Memory B cell (primary cell): ENCODE results near the gene SSTR5.

Experiments
- ATAC-seq: fragments of 150-1000 bp; cut with Tn5 transposase; 2 replicates; pipeline ENCODE4 v1.10.0; 2021; ENCODE audit warnings: low read depth, mild to moderate bottlenecking, moderate library complexity
- DNase-seq, 2 donors: peaks; one replicate each; pipeline ENCODE4 v3.0.0; 2022; ENCODE audit warnings: low spot score in 2 of 2
- H3K27ac Mint-ChIP-seq: one replicate; pipeline ENCODE4 v1.8.0; 2022; ENCODE audit warnings: mild to moderate bottlenecking, moderate library complexity, mixed read lengths
- H3K27me3 Mint-ChIP-seq: one replicate; pipeline ENCODE4 v1.8.0; 2022; ENCODE audit warnings: mixed read lengths
- H3K36me3 Mint-ChIP-seq: one replicate; pipeline ENCODE4 v1.8.0; 2022; ENCODE audit warnings: mild to moderate bottlenecking, mixed read lengths
- H3K4me1 Mint-ChIP-seq: one replicate; pipeline ENCODE4 v1.8.0; 2022; ENCODE audit warnings: mixed read lengths
- H3K4me3 Mint-ChIP-seq: one replicate; pipeline ENCODE4 v1.8.0; 2022; ENCODE audit warnings: mild to moderate bottlenecking, moderate library complexity, mixed read lengths
- H3K9me3 Mint-ChIP-seq: one replicate; pipeline ENCODE4 v1.8.0; 2022; ENCODE audit warnings: mixed read lengths

SSTR5 gene

DNA sequence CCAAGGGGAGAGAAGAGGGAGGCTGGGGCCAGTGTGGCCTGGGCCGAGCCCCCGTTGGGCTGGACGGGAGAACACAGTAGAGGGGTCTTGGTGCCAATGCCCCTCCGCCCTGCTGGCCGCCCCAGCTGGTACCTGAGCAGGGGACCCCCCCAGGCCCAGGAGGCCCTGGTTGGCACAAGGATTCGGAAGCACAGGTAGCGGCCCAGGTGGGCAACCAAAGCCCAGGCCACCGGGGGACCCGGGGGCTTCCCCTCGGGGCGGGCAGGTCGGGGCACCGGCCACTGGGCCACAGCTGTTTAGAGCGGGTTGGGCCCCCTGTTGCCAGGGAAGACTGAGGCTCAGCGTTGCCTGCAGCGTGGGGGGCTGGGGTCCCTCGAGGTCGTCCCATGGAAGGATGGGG lies 51.7 kb downstream of the SSTR5 start:
- Mint-ChIP-seq H3K36me3 (no peaks in the 10 kb centered on the region), H3K27me3 (peaks cover 4% of the 10 kb centered on the region), H3K4me1 (no peaks in the 10 kb centered on the region), H3K9me3 (no peaks in the 10 kb centered on the region), H3K4me3 (no peak overlapping the region), H3K27ac (no peak overlapping the region)
- ATAC-seq, result no peak
- DNase-seq, result no peak

DNA sequence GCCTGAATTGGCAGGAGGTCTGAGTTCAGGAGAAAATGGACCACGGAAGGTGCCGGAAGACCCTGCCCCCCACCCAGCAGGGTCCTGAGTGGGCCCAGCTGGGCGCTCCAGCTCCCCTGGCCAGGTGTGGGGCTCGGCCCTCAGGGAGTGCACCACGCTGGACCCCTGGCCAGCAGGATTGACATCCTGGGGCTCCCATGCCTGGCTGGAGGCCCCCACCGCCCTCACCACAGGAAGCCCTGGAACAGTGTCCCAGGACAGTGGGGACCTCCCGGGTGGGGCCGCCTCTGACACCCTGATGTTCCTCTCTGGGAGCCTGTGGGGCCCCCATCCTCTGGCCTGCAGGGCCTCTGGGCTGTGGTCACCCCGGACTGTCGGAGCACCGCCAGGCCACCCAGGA lies 52.2 kb downstream of the SSTR5 start:
- Mint-ChIP-seq H3K27me3 (peaks cover 2% of the 10 kb centered on the region), H3K27ac (no peak overlapping the region), H3K36me3 (no peaks in the 10 kb centered on the region), H3K9me3 (no peaks in the 10 kb centered on the region), H3K4me3 (no peak overlapping the region), H3K4me1 (no peaks in the 10 kb centered on the region)
- ATAC-seq (no peak), DNase-seq (no peak)

DNA sequence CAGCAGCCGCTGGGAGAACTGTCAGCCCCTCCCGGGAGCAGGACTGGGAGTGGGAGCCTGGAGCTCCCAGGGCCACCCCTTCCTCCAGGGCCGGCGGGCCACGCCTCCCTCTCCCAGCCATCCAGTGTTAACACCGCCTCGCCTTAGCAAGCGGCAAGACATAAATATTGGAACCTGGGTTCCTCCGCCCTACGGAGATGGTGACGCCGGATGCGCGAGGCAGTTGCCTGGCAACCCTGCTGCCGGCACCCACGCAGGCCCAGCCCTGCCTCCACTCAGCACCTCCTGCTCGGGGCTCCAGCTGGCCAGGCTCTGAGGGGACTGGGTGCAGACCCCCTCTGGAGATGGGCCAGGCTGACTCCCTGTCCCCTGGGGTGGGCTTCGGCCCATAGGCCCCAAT lies 52.9 kb downstream of the SSTR5 start:
- Mint-ChIP-seq H3K4me1 (no peaks in the 10 kb centered on the region), H3K9me3 (no peaks in the 10 kb centered on the region), H3K4me3 (no peak overlapping the region), H3K36me3 (no peaks in the 10 kb centered on the region), H3K27ac (no peak overlapping the region), H3K27me3 (peaks cover 5% of the 10 kb centered on the region)
- no peak for DNase-seq
- peak; percentile 37 for ATAC-seq

DNA sequence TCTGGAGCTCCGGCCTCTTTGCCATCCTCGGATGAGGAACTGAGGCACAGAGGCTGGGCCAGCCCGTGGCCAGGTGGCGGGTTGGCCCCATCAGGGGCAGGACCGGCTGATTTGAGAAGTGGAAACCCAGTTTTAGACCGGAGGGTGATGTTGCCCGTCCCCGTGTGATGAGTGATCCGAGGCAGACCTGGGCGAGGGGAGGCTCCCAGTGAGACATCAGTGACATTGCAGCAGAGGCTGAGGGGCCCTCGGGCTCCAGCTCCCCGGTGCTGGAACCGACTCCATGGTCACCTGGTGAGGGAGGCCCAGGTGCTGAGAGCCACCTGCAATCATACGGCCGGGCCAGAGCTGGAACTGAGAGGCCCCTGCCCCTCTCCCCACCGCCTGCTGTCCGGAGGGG lies 53.5 kb downstream of the SSTR5 start:
- Mint-ChIP-seq H3K36me3 (no peaks in the 10 kb centered on the region), H3K4me1 (no peaks in the 10 kb centered on the region), H3K4me3 (no peak overlapping the region), H3K27me3 (peaks cover 6% of the 10 kb centered on the region), H3K9me3 (no peaks in the 10 kb centered on the region), H3K27ac (no peak overlapping the region)
- ATAC-seq (no peak), DNase-seq (no peak)

DNA sequence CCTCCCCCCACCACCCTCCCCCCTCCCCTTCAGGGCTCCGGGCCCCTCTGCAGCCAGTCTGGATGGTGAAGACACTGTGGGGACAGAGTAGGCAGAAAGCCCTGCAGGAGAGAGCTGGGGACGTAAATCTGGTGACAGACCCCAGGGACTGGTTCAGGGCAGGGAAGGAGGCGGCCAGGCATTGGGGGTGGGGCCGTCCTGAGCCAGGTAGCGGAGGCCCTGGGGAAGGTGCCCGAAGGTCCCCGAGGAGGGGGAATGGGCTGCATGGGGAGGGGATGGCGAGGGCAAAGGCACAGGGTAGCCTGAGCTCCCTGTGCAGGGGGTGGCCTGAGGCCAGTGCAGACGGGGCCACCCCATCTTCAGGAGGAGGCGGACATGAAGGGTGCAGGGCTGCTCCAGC lies 54.0 kb downstream of the SSTR5 start:
- Mint-ChIP-seq H3K27ac (no peak overlapping the region), H3K27me3 (peaks cover 6% of the 10 kb centered on the region), H3K4me1 (no peaks in the 10 kb centered on the region), H3K9me3 (no peaks in the 10 kb centered on the region), H3K4me3 (no peak overlapping the region), H3K36me3 (no peaks in the 10 kb centered on the region)
- ATAC-seq (no peak), DNase-seq (no peak)

DNA sequence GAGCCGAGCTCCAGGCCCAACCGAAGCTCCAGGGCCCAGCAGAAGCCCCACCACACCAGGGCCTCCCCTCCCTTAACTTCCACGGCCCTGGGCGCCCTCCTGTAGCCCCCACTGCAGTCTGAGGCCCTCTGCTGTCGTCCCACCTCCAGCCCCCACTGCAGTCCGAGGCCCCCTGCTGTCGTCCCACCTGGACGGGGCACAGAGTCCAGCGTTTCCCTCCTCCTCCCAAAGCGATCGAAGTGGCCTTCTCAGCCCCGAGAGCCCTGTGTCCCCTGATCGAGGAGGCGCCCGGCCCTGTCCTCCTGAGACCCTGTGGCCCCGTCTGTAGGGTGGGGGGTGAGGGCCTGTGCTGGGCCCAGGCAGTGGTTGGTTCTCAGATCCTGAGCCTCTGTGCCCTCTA lies 54.6 kb downstream of the SSTR5 start:
- no peak for DNase-seq
- Mint-ChIP-seq H3K27me3 (peaks cover 8% of the 10 kb centered on the region), H3K4me1 (no peaks in the 10 kb centered on the region), H3K36me3 (no peaks in the 10 kb centered on the region), H3K4me3 (no peak overlapping the region), H3K9me3 (no peaks in the 10 kb centered on the region), H3K27ac (no peak overlapping the region)
- ATAC-seq, result no peak

DNA sequence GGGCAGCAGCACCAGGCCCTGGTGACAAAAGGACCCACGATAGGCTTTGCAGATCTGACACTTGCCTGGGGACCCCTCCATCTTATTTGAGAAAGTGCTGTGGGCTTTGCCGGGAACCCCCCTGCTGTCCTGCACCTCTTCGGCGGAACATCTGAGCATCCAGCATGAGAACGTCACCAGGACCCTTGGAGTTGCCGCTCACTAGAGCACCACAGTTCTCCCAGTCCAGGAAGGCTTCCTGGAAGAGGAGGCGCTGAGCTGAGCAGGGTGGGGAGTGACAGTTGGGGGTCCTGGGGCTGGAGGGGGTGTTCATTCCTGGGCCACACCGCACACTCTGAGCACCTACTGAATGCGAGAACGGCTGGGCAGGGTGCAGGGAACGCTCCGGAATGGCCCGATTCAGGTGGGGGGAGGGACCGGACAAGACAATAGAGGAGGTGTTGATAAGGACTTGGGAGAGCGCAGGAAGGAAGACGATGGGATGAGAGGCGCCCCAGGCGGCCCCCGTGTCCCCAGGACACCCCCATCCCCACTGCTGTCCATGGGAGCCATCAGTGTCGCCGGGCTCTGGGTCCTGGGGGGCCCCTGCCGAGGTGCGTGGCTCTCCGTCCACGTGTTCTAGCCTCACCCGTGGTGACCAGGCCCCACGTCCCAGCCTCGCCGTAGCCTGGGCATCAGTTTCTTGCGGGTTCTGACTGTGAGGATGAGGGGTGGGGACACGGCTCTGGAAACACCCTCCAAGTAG lies 55.6 kb downstream of the SSTR5 start:
- ATAC-seq, result no peak
- no peak overlapping the region for H3K4me3 Mint-ChIP-seq
- DNase-seq, result no peak
- H3K4me1 Mint-ChIP-seq, result no peaks in the 10 kb centered on the region
- peaks cover 10% of the 10 kb centered on the region for H3K27me3 Mint-ChIP-seq
- no peaks in the 10 kb centered on the region for H3K9me3 Mint-ChIP-seq
- H3K27ac Mint-ChIP-seq, result no peak overlapping the region
- no peaks in the 10 kb centered on the region for H3K36me3 Mint-ChIP-seq

DNA sequence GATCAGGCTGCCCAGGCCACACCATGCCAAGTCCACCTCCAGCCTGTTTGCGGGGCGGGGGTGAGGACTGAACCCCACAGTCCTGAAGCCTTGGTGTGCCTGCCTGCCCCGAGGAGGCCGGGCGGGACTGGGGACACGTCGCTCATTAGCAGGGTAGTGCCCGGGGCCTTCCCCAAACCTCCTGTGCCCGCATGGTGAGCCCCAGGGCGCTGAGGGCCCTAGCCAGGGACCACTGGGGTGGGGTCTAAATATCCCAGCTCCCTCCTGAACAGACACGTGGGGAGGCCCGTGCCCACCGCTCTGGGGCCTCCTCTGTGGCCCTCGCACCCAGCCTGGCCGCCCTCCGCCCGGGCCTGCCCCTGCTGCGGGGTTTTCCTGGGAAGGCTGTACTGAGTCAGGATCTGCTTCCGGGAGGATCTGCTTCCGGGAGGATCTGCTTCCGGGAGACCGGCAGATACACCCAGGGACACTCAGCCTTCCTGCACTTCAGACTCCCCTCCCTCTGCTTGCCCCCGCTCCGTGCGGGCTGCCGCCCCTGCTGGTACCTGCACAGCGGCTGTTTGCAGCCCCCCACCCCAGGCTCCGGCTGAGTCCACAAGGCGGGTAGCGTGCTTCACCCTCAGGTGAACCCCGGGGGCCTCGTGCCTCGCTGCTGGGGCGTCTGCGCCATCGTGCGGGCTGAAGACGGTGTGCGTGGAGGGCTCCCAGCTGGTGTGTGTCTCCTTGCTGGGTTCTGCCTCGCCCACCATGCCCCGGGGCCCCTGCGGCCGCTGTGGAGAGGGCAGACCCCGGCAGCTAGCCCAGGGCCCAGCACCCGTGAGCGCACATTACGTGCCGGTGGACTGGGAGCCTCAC lies 56.8 kb downstream of the SSTR5 start:
- no peak for ATAC-seq
- no peak overlapping the region for H3K4me3 Mint-ChIP-seq
- no peaks in the 10 kb centered on the region for H3K4me1 Mint-ChIP-seq
- H3K27me3 Mint-ChIP-seq, result peaks cover 10% of the 10 kb centered on the region
- no peaks in the 10 kb centered on the region for H3K36me3 Mint-ChIP-seq
- no peak for DNase-seq
- no peak overlapping the region for H3K27ac Mint-ChIP-seq
- H3K9me3 Mint-ChIP-seq, result no peaks in the 10 kb centered on the region

DNA sequence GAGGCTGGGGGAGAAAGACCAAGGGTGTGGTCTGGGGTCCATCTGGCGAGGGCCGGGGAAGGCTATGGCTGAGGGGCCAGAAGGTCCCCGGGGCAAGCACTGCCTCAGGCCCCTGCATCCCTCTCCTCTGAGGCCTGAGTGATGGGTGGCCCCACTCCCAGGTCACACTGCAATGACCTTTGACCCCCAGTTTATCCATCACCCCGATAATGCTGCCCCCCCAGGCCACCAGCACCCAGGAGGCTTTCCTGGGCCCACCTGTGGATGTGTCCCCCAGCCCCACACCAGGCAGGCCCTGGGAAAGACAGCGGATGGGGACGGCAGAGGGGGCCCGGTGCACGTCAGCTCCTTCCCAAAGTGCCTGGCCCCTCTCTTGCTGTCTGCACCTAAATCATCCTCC lies 57.8 kb downstream of the SSTR5 start:
- H3K9me3 Mint-ChIP-seq, result no peaks in the 10 kb centered on the region
- peaks cover 10% of the 10 kb centered on the region for H3K27me3 Mint-ChIP-seq
- ATAC-seq (no peak), DNase-seq (no peak)
- no peaks in the 10 kb centered on the region for H3K36me3 Mint-ChIP-seq
- H3K27ac Mint-ChIP-seq, result no peak overlapping the region
- no peaks in the 10 kb centered on the region for H3K4me1 Mint-ChIP-seq
- no peak overlapping the region for H3K4me3 Mint-ChIP-seq
